Fibroblast of the aortic adventitia (primary cell): ENCODE data around the gene PCYT2. TPM values are rescaled to one million over a fixed set of nuclear protein-coding genes. Genes with fewer than 3 reads are reported as not detected.

Experiments
- DNase-seq: peaks from one replicate; pipeline ENCODE4 v3.0.0-alpha.2; 2010; ENCODE audit warnings: low read depth
- H3K4me3 ChIP-seq: 2 replicates; pipeline ENCODE4 v1.5.1; 2011; ENCODE audit warnings: low read depth, mild to moderate bottlenecking, control low read depth, low read length, moderate library complexity
- CTCF ChIP-seq: IDR thresholded peaks from 2 replicates; pipeline ENCODE4 v1.5.1; 2011; ENCODE audit warnings: mild to moderate bottlenecking, low read length, control low read depth, inconsistent platforms; ENCODE audit not compliant: insufficient read depth
- total RNA-seq: library from RNA; depleted of rRNA; stranded (reverse); fragments of >200 nt; gene quantifications from 2 replicates; pipeline ENCODE4 v1.2.3, GENCODE V29; 2012; ENCODE audit warnings: low replicate concordance

Gene PCYT2
- total RNA-seq, 1 donor: 36.7 TPM

GRCh38 chr17:81934098-81934757, 23.0 kb upstream of the PCYT2 start:
- no peak overlapping the region for H3K4me3 ChIP-seq
- TF ChIP-seq CTCF: no peak
- no peak for DNase-seq

GRCh38 chr17:81933178-81933699, 22.0 kb upstream of the PCYT2 start:
- H3K4me3 ChIP-seq: no peak overlapping the region
- no peak for DNase-seq
- TF ChIP-seq CTCF: no peak

- DNase-seq: no peak
- no peak overlapping the region for H3K4me3 ChIP-seq
- TF ChIP-seq CTCF: no peak
Observed at GRCh38 chr17:81932333-81932983, 21.3 kb upstream of the PCYT2 start.

GRCh38 chr17:81931557-81932332, 20.5 kb upstream of the PCYT2 start:
- no peak for DNase-seq
- TF ChIP-seq CTCF: no peak
- H3K4me3 ChIP-seq: no peak overlapping the region

GRCh38 chr17:81931189-81931556, 20.0 kb upstream of the PCYT2 start:
- DNase-seq: no peak
- H3K4me3 ChIP-seq: no peak overlapping the region
- TF ChIP-seq CTCF: no peak

- TF ChIP-seq CTCF: no peak
- no peak for DNase-seq
- H3K4me3 ChIP-seq: no peak overlapping the region
Observed at GRCh38 chr17:81930142-81931125, 19.2 kb upstream of the PCYT2 start.
